GM18858 (cell line): ENCODE data around the gene ASB10.

ENCODE experiments used
- ATAC-seq: cut with Tn5 transposase; IDR thresholded peaks from one replicate; pipeline ENCODE4 v1.9.1; 2021; ENCODE audit not compliant: unreplicated experiment

Gene ASB10

DNA sequence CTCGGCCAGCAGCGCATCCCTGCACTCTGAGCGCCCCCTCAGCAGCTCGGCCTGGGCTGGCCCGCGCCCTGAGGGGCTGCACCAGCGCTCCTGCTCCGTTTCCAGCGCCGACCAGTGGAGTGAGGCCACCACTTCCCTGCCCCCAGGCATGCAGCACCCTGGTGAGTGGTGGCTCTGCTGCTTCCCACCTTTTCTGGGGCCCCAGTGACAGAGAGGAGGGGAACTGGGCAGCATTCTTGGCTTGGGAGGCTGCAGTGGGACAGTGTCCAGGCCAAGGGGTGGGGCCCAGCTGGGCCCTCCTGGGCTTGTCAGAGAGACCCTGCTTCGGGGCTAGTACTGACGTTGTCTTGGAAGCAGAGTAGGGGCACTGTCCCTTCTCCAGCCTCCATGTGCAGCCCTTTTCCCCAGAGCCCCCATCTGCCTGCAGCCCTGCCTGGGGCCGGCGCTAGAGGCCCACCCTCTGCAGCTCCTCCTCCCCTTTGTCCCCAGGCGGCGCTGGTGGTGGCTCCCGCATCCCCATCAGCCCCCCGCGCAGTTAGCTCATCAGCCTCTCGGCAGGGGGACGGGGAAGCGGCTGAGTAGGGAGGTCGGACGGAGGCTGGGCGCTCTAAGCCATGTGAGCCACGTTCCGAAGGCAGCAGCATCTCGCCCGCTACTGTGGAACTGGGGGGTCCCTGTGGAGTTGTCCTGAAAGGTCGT lies 48.7 kb downstream of the ASB10 start:
- no peak for ATAC-seq

DNA sequence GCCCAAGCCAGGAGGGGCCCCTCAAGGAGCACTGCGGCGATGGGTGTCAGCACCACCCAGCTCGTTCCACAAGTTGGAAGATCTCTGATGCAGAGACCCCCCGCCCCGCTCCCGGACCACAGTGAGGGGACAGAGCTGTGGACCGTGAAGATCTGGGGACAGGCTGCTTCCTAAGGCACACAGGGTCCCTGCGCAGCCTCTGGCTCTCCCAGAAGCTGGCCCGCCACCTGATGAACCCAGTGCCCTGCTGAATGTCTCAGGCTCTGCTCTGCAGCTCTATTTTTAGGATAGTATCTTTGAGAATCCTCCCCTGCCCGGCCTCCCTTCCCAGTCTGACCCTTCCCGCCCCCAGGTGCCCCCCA lies 49.3 kb downstream of the ASB10 start:
- no peak for ATAC-seq

DNA sequence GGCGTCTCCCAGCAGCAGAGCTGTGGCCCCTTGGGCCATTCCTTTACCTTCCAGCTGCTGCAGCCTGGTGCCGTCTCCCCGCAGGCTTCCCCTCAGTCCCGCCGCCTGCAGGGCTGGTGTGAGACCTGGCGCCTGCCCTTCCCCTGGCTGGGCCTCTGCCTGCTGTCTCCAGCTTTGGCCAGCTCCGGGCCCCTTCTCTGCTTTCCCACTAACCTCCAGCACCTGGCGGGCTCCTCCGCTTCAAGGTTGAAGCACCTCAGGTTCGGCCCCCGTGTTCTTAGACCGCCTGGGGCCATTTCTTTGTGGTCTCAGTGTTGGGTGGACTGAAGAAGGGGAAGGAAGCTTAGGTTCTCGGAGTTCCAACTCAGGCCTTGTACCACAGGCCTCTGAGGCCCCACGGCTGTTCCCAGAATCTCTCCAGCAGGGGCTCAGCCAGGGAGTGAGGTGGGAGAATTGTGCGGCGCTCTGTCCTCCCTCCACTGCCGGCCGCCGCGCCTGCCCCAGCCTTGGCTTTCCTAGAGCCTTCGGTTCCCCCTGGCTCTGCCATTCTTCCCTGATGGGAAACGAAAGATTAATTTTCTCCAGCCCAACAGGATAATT lies 49.9 kb downstream of the ASB10 start:
- no peak for ATAC-seq

DNA sequence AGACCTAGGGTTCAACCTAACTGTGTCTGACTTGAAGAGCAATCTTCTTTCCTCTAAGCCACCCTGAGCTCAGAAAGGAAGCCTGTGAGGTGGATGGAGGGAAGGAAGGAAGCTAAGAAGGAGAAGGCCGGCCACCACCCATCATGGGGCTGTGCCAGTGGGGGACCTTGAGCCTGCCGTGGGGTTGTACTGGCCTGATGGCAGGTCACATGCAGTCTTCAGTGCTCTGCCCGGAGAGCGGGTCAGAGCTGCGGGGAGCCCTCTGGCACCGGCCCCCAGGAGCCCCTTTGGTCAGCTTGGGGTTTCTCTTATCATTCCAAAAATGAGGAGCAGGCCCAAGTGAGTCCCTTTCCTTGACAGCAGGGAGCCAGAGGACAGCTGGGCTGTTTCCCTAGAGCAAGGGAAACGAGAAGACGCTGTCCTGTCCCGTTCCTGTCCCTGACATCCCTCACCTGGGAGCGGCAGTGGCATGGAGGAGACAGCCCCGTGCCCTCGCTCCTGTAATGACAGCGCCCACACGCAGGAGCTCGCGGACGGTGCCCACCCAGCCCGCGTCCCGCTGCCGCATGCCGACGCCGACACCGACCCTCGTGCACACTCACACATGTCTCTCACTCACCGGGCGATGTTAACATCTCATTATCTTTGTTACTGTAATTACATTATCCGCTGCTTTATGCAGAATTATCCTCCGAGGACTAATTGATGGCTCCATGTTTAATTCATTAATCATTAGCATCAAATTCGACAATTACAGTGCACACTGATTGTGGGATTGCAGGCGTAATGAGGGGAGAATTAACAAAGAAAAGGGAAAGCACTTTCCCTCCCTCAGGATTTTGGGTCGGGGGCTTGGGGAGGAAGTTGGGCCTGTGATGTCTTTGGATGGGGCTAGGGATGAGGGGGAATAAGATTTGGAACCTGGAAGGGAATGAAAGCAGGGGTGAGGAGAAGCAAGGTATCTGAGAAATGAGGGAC lies 50.9 kb downstream of the ASB10 start:
- no peak for ATAC-seq

DNA sequence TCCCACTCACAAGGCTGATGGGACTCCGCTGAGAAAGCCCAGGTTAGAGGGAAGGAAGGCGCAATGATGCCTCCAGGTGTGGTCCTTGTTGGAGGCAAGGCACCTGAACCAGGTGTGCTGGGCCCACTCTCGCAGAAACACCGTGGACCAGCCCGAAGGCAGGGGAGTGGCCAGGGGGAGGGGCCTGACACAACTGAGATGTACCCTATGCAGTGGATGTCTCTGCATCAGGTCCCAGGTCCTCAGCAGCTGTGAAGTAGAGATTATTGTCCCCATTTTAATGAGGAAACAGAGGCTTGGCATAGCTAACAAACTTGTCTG lies 51.6 kb downstream of the ASB10 start:
- ATAC-seq = no peak

DNA sequence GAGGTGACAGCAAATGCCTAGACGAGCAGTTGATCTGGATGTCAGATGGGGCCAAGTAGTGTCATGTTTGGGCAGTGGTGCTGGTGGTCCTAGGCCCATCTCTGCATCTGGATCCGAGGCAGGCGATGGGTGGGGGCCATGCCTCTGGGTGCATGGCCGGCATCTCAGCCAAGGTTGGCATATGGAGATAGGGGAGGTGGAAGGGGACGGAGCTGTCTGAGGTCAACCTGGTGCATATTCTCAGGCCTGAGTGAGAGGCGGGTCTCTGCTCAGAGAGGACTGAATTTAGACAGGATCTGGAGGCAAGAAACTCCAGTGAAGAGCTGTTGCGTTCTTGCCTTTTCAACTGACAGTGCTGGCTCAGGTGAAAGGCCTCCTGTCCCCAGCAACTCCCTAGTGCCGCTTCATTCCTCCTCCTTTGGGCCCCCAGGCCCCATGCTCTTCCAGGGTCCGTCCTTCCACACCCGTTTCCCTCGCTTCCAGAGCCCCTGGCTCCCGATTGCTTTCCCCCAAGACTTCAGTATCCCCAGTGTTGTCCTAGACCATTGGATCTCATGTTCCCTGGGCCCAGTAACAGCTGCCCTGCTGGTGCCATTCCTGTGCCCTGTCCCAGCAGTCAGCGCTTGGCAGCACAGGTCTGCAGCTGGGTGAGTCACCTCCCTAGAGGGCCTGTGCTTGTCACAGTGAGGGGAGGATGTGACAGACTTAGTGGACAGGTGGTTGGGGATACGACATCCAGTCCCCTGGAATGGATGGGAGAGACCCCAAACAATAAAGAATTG lies 52.1 kb downstream of the ASB10 start:
- no peak for ATAC-seq

DNA sequence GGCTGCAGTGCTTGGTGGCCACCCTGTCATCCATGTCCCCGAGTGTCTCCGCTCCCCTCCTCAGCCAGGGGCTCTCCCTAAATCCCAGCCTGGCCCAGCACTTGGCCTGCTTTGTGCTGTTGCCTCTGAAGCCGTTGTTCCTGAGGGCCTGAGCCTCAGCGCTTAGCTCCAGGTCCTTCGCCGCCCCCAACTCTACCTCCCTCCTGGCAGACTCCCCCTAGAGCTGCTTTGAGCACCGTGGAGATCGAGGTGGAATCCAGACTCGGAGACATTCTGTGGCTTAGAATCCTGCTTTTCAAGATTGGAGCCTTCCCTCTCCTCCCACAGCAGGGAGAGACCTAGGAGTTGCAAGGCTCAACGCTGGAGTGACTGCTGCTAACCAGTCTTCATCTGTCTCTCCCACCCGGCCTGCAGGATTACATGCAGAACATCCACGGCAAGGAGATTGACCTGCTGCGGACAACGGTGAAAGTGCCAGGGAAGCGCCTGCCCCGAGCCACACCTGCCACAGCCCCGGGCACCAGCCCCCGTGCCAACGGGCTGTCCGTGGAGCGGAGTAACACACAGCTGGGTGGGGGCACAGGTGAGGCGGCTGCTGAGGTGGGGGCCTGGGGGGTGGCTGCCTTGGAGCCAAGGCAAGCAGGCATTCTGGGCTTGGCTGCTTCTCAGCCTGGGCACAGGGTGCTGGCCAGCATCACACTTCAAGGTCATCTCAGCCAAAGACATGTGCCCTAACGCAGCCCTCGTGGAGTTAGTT lies 52.9 kb downstream of the ASB10 start:
- ATAC-seq = no peak

DNA sequence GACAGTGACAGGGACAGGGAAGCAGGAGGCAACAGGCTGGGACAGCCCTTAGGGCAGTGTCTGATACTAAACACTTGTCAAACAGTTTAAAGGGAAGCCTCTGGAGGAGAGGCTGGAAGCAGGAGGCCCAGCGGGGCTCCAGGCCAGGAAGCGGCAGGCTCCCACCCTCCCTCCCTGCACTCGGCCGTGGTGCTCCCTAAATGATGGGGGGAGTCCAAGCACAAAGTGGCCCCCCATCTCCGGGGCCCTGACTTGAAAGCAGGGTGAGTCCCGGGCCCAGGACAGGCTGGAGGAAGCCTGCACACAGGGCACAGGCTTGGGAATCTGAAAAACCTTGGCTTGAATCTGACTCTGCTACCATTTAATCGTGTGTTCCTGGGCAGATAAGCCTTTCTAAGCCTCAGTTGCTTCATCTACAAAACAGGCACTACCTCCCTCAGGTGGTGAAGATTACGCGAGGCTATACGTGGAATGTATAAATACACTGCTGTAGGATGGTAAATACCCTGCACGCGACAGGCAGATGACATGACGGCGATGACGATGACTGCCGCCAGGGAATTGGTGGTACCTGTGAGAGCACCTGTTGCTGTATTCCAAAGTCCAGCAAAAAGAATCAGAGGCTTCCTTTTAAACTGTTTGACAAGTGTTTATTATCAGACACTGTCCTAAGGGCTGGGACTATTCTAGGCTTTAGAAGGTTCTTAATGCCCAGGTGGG lies 53.6 kb downstream of the ASB10 start:
- no peak for ATAC-seq

DNA sequence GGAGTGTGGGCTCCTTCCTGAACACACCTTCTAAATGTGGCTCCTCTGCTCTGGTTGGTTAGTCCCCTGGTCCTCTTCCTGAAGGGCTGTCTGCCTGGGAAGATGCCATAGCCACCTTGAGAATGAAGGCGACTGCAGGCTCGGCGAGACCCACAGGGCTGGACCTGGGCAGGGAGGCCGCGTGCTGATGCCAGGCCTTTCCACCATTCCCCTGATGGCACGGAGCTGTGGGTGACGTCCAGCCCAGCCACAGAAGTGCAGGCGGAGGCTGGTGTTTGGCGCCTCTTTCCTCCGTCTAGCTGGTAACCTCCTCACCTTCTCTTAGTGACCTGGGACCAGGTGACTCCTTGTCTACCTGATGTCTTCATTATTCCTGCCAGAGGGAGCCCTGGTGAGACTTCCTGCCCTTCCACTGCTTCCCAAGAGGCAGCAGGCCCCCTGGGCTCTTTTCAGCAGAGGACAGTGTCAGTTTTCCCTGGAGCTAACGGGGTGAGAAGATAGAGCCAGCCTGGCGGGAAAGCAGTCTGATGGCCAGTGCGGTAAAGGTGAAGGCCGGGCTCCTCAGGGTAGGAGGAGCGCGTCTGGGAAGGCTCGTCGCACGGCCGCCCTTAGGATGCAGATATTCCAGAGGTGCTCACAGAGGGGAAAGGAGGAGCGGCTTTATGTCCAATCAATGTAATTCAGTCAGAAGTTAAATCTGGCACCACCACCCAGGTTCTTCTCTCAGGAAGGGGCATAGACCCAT lies 54.4 kb downstream of the ASB10 start:
- ATAC-seq = no peak

DNA sequence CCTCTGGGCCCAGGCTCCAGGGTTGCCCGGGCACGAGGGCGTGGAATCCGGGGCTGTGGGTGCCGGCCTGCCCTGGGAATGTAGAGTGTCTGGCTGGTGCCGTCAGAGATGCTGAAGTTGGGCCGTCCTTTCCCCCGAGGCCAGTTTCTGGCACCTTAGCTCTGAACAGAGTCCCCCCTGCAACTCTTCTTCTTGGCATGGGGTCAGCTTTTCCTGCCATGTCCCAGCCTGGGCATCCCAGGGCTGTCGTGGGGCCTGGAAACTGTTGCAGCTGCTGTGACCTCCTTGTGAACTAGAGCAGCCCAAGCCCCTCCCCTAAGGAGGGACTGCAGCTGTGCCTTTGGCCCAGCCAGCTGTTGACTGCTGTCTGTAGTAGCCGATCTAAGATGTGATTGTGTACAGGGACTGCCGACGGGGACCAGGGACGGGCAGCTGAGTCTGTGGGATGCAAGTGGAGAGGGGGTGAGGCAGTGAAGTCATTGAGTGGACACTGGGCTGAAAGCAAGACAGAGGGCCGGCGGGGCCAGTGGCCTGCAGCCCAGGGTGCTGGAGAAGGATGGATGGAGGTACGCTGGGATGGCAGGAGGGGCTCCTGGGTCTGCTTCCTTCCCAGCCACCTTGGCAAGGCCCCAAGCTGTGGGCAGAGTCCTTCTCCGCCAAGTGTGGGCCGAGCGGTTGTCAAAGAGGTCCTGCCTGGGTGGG lies 55.3 kb downstream of the ASB10 start:
- ATAC-seq = no peak

DNA sequence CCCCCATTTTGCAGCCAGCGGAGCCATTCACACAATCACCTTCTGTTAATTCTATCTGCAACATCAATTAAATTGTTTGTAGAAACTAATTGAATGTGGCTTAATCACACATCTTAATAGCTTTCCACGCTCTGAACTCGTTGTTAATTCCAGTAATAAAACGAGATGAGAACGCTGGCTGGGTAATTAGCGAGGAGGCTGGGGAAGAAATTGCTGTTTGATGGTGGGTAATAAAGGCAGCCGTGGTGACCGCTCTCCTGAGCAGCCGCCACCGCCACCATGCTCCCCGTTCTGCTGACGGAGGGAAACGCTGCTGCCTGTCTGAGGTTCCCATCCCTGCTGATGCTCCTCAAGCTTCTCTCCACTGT lies 55.8 kb downstream of the ASB10 start:
- no peak for ATAC-seq

DNA sequence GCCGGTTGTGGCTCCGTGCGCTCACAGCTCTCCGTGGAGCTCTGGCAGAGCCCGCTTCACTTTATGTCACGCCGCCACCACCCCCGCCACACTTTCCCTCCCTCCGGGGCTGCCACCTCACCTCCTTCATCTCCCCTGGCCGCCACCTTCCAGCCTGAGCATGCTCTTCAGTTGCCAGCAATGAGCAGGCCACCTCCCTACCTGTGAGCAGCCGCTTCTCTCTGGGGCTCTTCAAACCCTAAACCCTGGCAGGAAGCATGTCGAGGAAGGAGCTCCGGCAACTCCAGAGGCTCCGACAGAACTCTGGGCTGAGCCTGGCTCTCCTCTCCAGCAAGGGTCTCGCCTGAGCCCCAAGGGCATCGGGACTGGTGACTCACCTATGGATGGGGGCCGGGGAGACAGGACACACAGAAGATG lies 56.3 kb downstream of the ASB10 start:
- no peak for ATAC-seq

DNA sequence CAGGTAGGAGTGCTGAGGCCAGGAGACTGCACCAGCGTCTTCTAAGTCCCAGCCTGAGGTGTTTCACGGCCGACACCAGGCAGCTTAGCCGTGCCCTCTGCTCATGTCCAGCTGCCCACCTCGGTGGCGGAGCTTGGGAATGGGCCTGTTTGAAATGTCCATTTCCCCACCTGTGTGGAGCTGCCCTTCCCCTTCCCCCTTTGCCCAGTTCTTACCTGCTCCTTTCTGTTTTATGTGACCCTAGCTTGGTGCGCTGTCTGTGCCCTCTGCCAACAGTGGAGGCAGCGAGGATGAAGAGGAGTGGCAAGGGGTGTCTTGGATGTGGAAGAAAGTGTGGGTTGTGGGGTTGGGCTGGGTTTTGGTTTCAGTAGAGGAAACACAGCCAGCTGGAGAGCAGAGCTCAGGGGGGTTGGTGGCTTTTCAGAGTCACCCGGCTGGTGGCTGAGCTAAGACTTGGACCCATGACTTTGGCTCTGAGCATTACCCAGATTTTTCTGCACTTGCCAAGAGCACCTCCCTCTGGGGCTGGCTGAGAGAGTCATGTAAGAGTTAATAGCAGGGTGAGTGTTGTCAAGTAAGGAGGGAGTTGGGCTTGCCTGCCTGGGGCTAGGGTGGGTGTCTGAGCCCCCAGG lies 57.0 kb downstream of the ASB10 start:
- ATAC-seq = no peak

DNA sequence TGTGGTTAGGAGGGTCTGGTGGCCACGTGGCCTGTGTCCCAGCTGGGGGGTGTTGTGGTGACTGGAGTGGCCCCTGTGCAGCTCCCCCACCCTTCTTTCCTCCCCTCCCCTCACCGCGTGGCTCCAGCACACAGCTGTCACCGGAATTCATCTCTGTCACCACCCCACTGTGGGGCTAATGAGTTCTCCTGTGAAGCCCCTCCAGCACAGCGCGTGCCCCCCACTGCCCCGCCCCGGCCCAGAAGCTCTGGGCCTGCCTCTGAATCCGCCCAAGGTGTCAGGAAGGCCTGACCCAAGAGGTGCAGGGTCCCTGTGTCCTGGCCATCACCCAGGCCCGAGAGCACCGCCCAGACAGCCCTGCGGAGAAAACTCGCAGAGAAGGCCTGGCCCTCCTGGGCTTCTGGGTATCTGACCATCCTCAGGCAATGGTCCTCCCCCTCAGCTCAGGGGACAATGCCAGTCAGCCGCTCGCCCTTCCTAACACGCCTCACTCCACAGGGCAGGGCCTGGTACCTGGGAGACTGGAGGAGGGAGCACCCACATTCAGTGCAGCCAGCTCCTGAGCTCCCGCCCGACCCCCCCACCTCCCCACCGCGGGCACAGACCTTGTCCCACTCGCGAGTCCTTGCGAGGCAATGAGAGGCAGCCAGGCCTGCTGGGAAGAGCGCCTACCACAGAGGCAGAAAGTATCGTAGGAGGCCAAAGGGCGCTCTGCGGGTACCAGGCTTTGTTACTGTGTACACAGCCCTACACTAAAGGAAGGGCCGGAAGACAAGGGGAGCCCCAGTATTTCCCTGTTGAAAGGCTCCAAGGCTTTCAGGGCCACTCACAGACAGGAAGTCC lies 57.7 kb downstream of the ASB10 start:
- ATAC-seq = no peak

DNA sequence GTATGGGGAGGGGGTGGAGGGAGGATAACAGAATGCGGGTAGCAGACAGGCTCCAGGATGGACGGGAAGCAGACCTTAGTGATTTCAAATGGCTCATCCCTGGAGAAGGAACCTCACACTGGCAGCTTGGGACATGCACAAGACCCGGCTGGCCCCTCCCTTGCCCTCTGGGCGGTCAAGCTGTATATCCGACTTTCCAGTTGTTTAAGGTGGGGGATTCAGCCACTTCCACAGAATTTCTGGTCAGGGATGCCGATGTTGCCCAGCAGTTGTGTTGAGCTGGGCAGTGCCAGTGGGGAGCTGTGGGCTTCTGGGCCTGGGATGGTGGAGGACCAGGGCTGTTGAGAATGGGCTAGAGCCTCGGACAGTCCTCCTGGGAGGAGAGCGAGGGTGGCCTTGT lies 58.3 kb downstream of the ASB10 start:
- ATAC-seq = no peak

DNA sequence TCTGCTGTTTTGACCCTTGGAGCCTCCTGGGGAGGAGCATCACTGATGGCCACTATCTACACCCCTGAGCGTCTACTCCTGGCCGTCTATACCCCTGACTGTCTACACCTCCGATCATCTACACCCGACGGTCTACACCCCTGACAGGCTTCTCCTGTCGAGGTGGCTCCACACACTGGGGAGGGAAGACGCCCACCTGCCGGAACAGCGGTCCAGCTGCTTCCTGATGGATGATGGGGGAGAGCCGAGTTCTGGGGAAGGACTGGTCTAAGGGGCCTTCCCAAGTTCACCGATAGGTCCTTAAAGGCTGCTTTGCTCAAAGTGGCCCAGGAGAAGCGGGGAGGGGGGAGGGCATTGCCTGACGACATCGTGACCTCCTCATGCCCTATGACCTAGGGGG lies 58.9 kb downstream of the ASB10 start:
- no peak for ATAC-seq

DNA sequence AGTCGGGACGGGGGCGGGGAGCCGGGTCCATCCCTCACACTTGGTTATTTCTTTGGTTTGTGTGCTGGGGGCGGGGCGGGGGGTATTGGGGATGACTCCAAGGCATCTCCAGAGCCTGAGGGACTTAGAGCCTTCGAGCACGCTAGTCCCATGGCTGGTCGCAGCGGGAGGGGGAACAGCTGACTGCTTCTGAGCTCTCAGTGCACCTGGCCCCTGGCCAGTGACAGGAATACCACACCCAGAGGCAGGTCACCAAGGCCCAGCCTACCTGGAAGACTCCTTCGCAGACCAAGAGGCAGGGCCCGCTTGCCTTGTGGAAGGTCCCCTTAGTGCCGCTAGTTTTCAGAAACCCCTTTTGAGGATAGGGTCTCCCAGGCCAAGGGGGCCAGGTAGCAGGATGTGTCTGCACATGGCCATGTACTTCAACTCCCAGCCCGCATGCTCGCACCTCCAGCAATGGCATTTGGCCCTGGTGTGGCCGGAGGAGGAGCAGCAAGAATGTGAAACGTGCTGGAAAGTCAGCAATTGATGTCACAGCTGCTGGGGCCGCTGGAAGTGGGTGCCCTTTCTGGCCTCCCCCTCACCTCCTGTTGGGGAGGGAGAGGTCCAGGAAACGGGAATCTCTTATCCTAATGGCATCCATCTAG lies 60.4 kb downstream of the ASB10 start:
- ATAC-seq = no peak
